GF-D8 (cell line): ENCODE results near the gene ZFP69B.

ENCODE experiments used
- DNase-seq: peaks from one replicate; lab custom pipeline; 2025; lab: John Stamatoyannopoulos, UW

ZFP69B gene

GRCh38 chr1:40449684-40450494 is at the start of gene ZFP69B:
ZFP69B (plus strand) TSS chr1:40450476; CDS start chr1:40450962, 486 bp downstream.
- DNase-seq, result peak; percentile 63

- DNase-seq, result no peak
Measured at GRCh38 chr1:40401473-40402201, 48.6 kb upstream of the ZFP69B start.

GRCh38 chr1:40404670-40405462 is 45.4 kb upstream of the ZFP69B start:
- DNase-seq, result peak; percentile 49

- no peak for DNase-seq
Measured at GRCh38 chr1:40405812-40406211, 44.5 kb upstream of the ZFP69B start.

GRCh38 chr1:40407453-40407852 is 42.8 kb upstream of the ZFP69B start:
- DNase-seq, result no peak

- DNase-seq, result no peak
Measured at GRCh38 chr1:40409467-40409866, 40.8 kb upstream of the ZFP69B start.

GRCh38 chr1:40411294-40411693 is 39.0 kb upstream of the ZFP69B start:
- DNase-seq, result no peak

- no peak for DNase-seq
Measured at GRCh38 chr1:40411843-40412242, 38.4 kb upstream of the ZFP69B start.

- DNase-seq, result no peak
Measured at GRCh38 chr1:40413527-40414252, 36.6 kb upstream of the ZFP69B start.

GRCh38 chr1:40414331-40414730 is 35.9 kb upstream of the ZFP69B start:
- no peak for DNase-seq

GRCh38 chr1:40416709-40417108 is 33.6 kb upstream of the ZFP69B start:
- DNase-seq, result no peak

- no peak for DNase-seq
Measured at GRCh38 chr1:40421431-40422384, 28.6 kb upstream of the ZFP69B start.

GRCh38 chr1:40422630-40423263 is 27.5 kb upstream of the ZFP69B start:
- no peak for DNase-seq

- DNase-seq, result no peak
Measured at GRCh38 chr1:40423264-40423642, 27.0 kb upstream of the ZFP69B start.

GRCh38 chr1:40423951-40424618 is 26.2 kb upstream of the ZFP69B start:
- DNase-seq, result no peak

- no peak for DNase-seq
Measured at GRCh38 chr1:40425198-40425597, 25.1 kb upstream of the ZFP69B start.

- DNase-seq, result no peak
Measured at GRCh38 chr1:40431385-40431784, 18.9 kb upstream of the ZFP69B start.

GRCh38 chr1:40432644-40433390 is 17.5 kb upstream of the ZFP69B start:
- no peak for DNase-seq

- DNase-seq, result no peak
Measured at GRCh38 chr1:40435471-40435870, 14.8 kb upstream of the ZFP69B start.
